Brain microvascular endothelial cell (primary cell): Measurements from ENCODE around the gene HYLS1.

Experiments
- DNase-seq: peaks from one replicate; pipeline ENCODE4 v3.0.0-alpha.2; 2020
- H3K27ac ChIP-seq: fragments of 250-450 bp; sonication (Bioruptor Pico); 2 replicates; pipeline ENCODE4 v1.5.1; 2020; ENCODE audit warnings: mild to moderate bottlenecking, moderate library complexity
- H3K27me3 ChIP-seq: fragments of 250-450 bp; sonication (Bioruptor Pico); replicated peaks from 2 replicates; pipeline ENCODE4 v1.5.1; 2020; ENCODE audit warnings: mild to moderate bottlenecking
- H3K36me3 ChIP-seq: fragments of 250-450 bp; sonication (Bioruptor Pico); replicated peaks from 2 replicates; pipeline ENCODE4 v1.5.1; 2020; ENCODE audit warnings: mild to moderate bottlenecking
- H3K4me3 ChIP-seq: 2 replicates; pipeline ENCODE4 v1.5.1; 2011; ENCODE audit warnings: low read depth, mild to moderate bottlenecking, control low read depth, low read length, moderate library complexity
- CTCF ChIP-seq: IDR thresholded peaks from 2 replicates; pipeline ENCODE4 v1.5.1; 2011; ENCODE audit warnings: low read depth, mild to moderate bottlenecking, moderate library complexity, low read length, control low read depth, inconsistent platforms; ENCODE audit errors: missing control alignments
- in situ Hi-C: cut with HindIII; loops from 2 replicates; pipeline ENCODE4 v1.10.0; 2017; ENCODE audit warnings: low sequenced_read_pairs, low pct_ligation_motif_present

The HYLS1 gene

GRCh38 chr11:125883375-125883774 lies 4.1 kb upstream of the HYLS1 start:
- Histone ChIP-seq H3K27me3 (no peaks in the 10 kb centered on the region), H3K36me3 (no peaks in the 10 kb centered on the region), H3K27ac (no peak overlapping the region), H3K4me3 (no peak overlapping the region)
- in situ Hi-C loops = no loop called here
- TF ChIP-seq CTCF = no peak
- DNase-seq = no peak

- peak; percentile 11 for DNase-seq
- TF ChIP-seq CTCF = no peak
- no peaks in the 10 kb centered on the region for H3K36me3 ChIP-seq
- H3K27me3 ChIP-seq = no peaks in the 10 kb centered on the region
- in situ Hi-C loops = no loop called here
- H3K27ac ChIP-seq = peak overlapping the region; percentile 13
- H3K4me3 ChIP-seq = peak overlapping the region; percentile 84
Observed at GRCh38 chr11:125886997-125887372, 483 bp upstream of the HYLS1 start.

- H3K36me3 ChIP-seq = peaks cover 9% of the 10 kb centered on the region
- DNase-seq = no peak
- H3K27me3 ChIP-seq = no peaks in the 10 kb centered on the region
- in situ Hi-C loops = no loop called here
- H3K27ac ChIP-seq = no peak overlapping the region
- no peak overlapping the region for H3K4me3 ChIP-seq
- TF ChIP-seq CTCF = no peak
Observed at GRCh38 chr11:125890447-125891100, 3.1 kb downstream of the HYLS1 start.

GRCh38 chr11:125892071-125892470 lies 4.6 kb downstream of the HYLS1 start:
- no peak for DNase-seq
- H3K27ac ChIP-seq = no peak overlapping the region
- peaks cover 12% of the 10 kb centered on the region for H3K36me3 ChIP-seq
- no peak overlapping the region for H3K4me3 ChIP-seq
- no peak for TF ChIP-seq CTCF
- no peaks in the 10 kb centered on the region for H3K27me3 ChIP-seq
- in situ Hi-C loops = no loop called here

GRCh38 chr11:125892994-125893393 lies 5.5 kb downstream of the HYLS1 start:
- in situ Hi-C loops = no loop called here

More at GRCh38 chr11:125892994-125893393, 5.5 kb downstream of the HYLS1 start:
- Histone ChIP-seq H3K27ac (no peak overlapping the region), H3K4me3 (no peak overlapping the region), H3K36me3 (peaks cover 12% of the 10 kb centered on the region), H3K27me3 (no peaks in the 10 kb centered on the region)
- DNase-seq = no peak
- no peak for TF ChIP-seq CTCF
